Spinal cord (tissue), 10 donors: ENCODE measurements around the gene ODAD2. TPM values are rescaled to one million over a fixed set of nuclear protein-coding genes. Genes with fewer than 3 reads are reported as not detected.
A peak's percentile ranks its signal among the peaks of the same experiment; 100 is the strongest.
"Not testable (repeated sequence)": the region's sequence is repeated elsewhere in the genome, so short reads cannot be mapped to it uniquely, and the experiment has no call there.

ENCODE experiments used
- DNase-seq, 6 donors: peaks; one replicate each; pipeline versions ENCODE4 v3.0.0 to v3.0.0-alpha.2; 2013 to 2015; ENCODE audit warnings: low spot score in 6 of 6, low read depth in 4 of 6
- H3K27ac ChIP-seq: one replicate; pipeline ENCODE4 v1.5.1; 2013; ENCODE audit warnings: low read depth, low read length, control low read depth
- H3K27me3 ChIP-seq: one replicate; pipeline ENCODE4 v1.6.1; 2013; ENCODE audit warnings: low read length; ENCODE audit not compliant: control insufficient read depth, insufficient read depth
- H3K36me3 ChIP-seq: one replicate; pipeline ENCODE4 v1.6.1; 2013; ENCODE audit warnings: low read length; ENCODE audit not compliant: control insufficient read depth, insufficient read depth
- H3K4me1 ChIP-seq: one replicate; pipeline ENCODE4 v1.6.1; 2013; ENCODE audit warnings: low read length; ENCODE audit not compliant: control insufficient read depth, insufficient read depth
- H3K4me3 ChIP-seq: one replicate; pipeline ENCODE4 v1.5.1; 2013; ENCODE audit warnings: low read depth, low read length, control low read depth
- H3K9me3 ChIP-seq: one replicate; pipeline ENCODE4 v1.6.1; 2013; ENCODE audit warnings: low read length; ENCODE audit not compliant: control insufficient read depth, insufficient read depth
- WGBS: methylation state at CpG from one replicate; pipeline ENCODE4 v1.1.5; 2013; ENCODE audit warnings: missing lambda C conversion rate; ENCODE audit not compliant: insufficient coverage; 5-methylcytosine and 5-hydroxymethylcytosine counted together
- polyA plus RNA-seq, 2 donors: library from polyadenylated mRNA; unstranded; fragments of 120-200 nt; gene quantifications; one replicate each; pipeline ENCODE4 v1.2.1, GENCODE V29; 2013; ENCODE audit not compliant: insufficient read length in 2 of 2
- total RNA-seq, 2 donors: library from RNA; depleted of rRNA in 1 of 2; stranded (reverse); fragments of 120-200 nt in 1 of 2; fragments of >200 nt in 1 of 2; gene quantifications; one replicate each; pipeline versions ENCODE4 v1.2.3 to v1.2.4, GENCODE V29; 2013 to 2014
- donor health status: healthy.

ODAD2 gene
- total and polyA plus RNA-seq, 4 donors: 3.9 to 7.0 (median 5.7) TPM

DNA sequence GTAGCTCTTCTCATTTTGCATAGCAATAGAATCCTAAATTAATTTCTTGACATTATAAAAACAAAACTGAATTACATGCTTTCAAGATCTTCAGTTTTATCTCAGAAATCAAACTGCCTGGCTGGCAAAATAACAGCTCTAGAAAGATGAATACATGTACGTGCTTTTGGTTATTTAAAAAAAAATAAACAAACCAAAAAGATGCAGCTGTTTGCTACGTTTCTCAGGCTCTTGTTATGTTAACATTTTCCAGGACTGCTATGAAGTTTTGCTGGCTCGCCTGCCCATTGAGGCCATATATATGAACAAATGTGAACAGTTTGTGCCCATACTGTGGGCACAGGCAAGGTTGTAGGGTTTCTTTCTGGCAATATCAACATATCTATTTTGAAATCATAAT lies 86.6 kb downstream of the ODAD2 start:
- Histone ChIP-seq H3K9me3 (peaks cover 3% of the 10 kb centered on the region), H3K27me3 (no peaks in the 10 kb centered on the region), H3K4me3 (no peak overlapping the region), H3K36me3 (no peaks in the 10 kb centered on the region), H3K4me1 (no peaks in the 10 kb centered on the region), H3K27ac (no peak overlapping the region)
- no CpG with 5 or more reads among the region's 3 CpGs for WGBS
- peak in 1 of 6 donors; percentile 9 for DNase-seq

DNA sequence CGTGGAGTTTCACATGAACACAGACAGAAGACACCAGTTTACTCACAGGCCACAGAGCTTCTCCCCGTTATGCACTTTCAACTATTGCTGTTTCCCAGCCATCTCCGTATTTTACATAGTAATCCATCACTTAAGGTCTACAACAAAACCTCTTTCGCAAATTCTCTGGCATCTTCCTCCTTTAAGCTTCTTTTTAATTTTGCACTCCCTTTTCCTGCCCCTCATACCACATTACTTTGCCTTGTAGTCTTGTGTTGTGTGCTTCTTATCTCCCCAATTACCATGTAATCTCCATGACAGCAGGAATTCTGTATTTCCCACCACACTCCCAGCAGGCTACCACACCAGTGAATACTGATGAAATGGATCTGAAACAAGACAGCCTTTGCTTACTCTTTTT lies 87.3 kb downstream of the ODAD2 start:
- 17% methylated on average over 3 of the region's 4 CpGs for WGBS
- Histone ChIP-seq H3K4me1 (no peaks in the 10 kb centered on the region), H3K4me3 (no peak overlapping the region), H3K9me3 (peaks cover 3% of the 10 kb centered on the region), H3K36me3 (no peaks in the 10 kb centered on the region), H3K27ac (no peak overlapping the region), H3K27me3 (no peaks in the 10 kb centered on the region)
- peak in 3 of 6 donors; percentile 12 to 81 (median 33) for DNase-seq

DNA sequence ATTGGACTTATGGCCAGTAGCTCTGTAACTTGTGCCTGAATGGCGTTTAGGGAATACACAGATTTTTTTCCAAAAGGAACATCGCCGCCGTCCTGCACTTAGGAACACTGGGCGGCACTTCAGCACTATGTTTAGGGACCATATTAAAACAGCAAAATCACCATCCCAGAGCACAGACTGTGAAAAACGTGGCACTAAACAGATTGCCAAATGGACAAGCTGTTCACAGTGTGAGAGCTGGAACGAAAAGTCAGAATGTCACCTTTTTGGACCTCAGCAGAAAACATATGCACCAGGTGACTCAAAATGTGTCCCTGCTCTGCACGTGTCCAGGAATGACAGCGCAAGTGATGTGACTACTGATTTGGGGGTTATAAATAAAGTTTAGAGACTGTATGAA lies 87.9 kb downstream of the ODAD2 start:
- no peak overlapping the region for H3K4me3 ChIP-seq
- peak in 2 of 6 donors; percentile 33 to 67 for DNase-seq
- no peaks in the 10 kb centered on the region for H3K36me3 ChIP-seq
- H3K9me3 ChIP-seq: peaks cover 3% of the 10 kb centered on the region
- WGBS: 37% methylated on average over 9 of the region's 9 CpGs
- no peak overlapping the region for H3K27ac ChIP-seq
- H3K4me1 ChIP-seq: no peaks in the 10 kb centered on the region
- H3K27me3 ChIP-seq: no peaks in the 10 kb centered on the region

DNA sequence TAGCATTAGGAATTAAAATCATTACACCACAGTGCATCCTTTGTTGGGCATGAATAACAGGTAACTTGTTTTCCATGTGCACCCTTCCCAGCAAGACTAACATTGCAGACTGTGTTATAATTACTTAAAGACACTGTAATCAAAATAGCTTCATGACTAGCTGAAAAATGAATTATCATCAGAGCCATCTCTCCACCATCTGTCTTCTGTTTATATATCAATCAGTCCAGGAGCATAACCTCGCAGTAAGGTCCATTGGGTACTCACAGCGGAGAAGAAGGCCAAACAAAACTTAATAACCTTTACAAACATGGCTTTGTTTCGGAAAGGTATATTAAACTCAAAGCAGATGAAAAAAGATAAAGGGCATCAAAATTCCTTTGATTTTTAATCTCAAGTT lies 90.6 kb downstream of the ODAD2 start:
- DNase-seq: no peak
- Histone ChIP-seq H3K9me3 (no peaks in the 10 kb centered on the region), H3K4me3 (no peak overlapping the region), H3K36me3 (no peaks in the 10 kb centered on the region), H3K4me1 (no peaks in the 10 kb centered on the region), H3K27ac (no peak overlapping the region), H3K27me3 (no peaks in the 10 kb centered on the region)
- 100% methylated on average over 1 of the region's 3 CpGs for WGBS

DNA sequence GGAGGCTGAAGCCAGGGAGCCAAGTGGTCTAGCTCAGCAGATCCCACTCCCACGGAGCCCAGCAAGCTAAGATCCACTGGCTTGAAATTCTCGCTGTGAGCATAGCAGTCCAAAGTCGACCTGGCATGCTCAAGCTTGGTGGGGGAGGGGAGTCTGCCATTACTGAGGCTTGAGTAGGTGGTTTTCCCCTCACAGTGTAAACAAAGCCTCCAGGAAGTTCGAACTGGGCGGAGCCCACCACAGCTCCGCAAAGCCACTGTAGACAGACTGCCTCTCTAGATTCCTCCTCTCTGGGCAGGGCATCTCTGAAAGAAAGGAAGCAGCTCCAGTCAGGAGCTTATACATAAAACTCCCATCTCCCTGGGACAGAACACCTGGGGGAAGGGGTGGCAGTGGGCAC lies 99.4 kb downstream of the ODAD2 start:
- H3K9me3 ChIP-seq, DNase-seq, H3K4me1 ChIP-seq, H3K4me3 ChIP-seq, H3K36me3 ChIP-seq, H3K27ac ChIP-seq, H3K27me3 ChIP-seq: not testable (repeated sequence)
- 68% methylated on average over 4 of the region's 6 CpGs for WGBS

DNA sequence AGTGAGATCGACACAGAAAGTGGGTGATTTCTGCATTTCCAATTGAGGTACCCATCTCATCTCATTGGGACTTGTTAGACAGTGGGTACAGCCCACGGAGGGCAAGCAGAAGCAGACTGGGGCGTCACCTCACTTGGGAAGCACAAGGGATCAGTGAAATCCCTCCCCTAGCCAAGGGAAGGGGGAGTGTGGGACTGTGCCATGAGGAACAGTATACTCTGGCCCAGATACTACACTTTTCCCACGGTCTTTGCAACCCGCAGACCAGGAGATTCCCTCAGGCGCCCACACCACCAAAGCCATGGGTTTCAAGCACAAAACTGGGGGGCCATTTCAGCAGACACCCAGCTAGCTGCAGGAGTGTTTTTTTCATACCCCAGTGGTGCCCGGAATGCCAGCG lies 99.8 kb downstream of the ODAD2 start:
- DNase-seq: no peak
- no peaks in the 10 kb centered on the region for H3K9me3 ChIP-seq
- H3K4me1 ChIP-seq: no peaks in the 10 kb centered on the region
- no peaks in the 10 kb centered on the region for H3K27me3 ChIP-seq
- H3K27ac ChIP-seq: no peak overlapping the region
- no peaks in the 10 kb centered on the region for H3K36me3 ChIP-seq
- H3K4me3 ChIP-seq: no peak overlapping the region
- 95% methylated on average over 6 of the region's 8 CpGs for WGBS

DNA sequence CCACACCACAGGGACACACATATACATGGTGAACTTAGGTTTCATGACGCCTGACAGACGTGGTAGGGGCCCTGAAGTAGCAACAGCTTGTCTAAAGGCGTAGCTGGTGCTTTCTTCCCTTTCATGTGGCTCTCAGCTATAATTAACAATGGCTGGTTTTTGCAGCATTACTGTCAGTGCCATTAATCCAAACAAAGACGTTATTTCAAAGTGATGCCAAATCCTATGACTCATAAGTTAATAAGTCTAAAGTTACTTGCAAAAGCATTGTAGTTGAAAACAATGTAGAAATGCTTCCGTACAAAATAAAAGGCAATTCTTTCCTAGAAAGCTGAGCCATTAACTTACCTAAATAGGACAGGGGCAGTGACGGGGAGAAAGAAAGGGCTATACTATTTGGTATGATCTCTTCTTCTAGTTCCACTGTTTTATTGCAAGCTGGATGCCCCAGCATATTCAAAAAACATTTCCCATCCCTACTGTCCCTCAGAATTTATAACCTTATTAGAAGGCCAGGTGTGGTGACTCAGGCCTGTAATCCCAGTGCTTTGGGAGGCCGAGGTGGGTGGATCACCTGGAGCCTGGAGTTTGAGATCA lies 105.4 kb downstream of the ODAD2 start:
- Histone ChIP-seq H3K36me3 (no peaks in the 10 kb centered on the region), H3K27me3 (no peaks in the 10 kb centered on the region), H3K27ac (no peak overlapping the region), H3K4me1 (no peaks in the 10 kb centered on the region), H3K4me3 (no peak overlapping the region), H3K9me3 (no peaks in the 10 kb centered on the region)
- WGBS: 100% methylated on average over 2 of the region's 7 CpGs
- DNase-seq: no peak

DNA sequence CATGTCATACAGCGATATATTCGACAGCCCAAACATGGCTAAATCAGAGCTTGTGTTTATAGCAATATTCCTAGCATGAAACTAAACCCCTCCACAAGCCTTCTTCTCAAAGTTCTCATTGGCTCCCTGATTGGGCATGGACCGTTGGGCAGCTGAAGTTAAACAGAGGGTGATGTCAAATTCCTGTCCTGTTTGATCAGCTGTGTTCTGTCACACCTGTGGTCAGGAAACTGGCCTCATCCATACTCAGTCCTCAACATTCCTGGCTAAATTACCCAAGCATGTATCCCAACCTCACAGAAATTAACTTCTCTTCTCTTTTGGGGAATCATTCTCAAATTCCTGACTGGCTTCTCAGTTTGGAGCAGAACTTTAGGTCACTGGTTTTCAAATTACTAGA lies 107.9 kb downstream of the ODAD2 start:
- no peaks in the 10 kb centered on the region for H3K4me1 ChIP-seq
- DNase-seq: no peak
- H3K36me3 ChIP-seq: no peaks in the 10 kb centered on the region
- H3K27ac ChIP-seq: no peak overlapping the region
- no peaks in the 10 kb centered on the region for H3K27me3 ChIP-seq
- no peak overlapping the region for H3K4me3 ChIP-seq
- 83% methylated on average over 1 of the region's 3 CpGs for WGBS
- peaks cover 3% of the 10 kb centered on the region for H3K9me3 ChIP-seq

DNA sequence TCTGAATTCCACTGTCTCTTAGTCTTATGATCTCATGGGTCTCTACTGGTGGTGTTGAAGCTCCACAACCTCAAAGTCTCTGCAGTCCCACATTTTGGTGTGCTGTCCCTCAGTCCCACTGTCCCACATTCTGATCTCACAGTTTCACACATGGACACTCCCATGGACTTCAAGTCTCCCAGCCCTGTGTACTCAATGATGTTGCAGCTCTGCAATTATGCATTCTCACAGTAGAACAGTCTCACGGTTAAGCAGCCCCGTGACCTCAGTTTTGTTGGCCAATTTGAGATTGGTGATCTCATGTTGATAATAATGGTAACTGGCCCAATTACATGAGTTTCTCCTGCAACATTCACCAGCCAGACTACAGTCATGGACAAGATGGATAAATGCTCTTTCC lies 109.4 kb downstream of the ODAD2 start:
- no peaks in the 10 kb centered on the region for H3K36me3 ChIP-seq
- H3K27me3 ChIP-seq: no peaks in the 10 kb centered on the region
- H3K27ac ChIP-seq: no peak overlapping the region
- WGBS: no CpG with 5 or more reads among the region's 2 CpGs
- H3K4me1 ChIP-seq: no peaks in the 10 kb centered on the region
- no peak for DNase-seq
- peaks cover 4% of the 10 kb centered on the region for H3K9me3 ChIP-seq
- no peak overlapping the region for H3K4me3 ChIP-seq

DNA sequence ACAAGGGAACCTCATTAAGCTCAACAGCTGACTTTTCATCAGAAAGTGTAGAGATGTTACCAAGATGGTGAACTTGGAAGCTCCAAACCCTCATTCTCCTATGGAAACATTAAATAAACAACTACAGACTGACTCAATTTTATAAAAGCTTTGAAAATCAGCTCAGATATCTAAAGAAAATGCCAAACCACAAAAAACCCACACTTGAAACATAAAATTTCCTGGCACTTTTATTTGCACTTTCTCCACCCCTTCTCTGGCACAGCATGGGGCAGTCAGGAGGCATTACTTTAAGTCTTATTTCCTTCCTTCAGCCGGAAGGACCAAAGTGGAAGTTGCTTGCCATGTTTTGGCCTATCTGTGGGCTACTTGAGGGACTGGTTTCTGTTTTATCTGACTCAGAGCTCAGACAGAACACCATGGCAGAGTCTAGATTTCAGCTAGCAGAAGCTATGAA lies 114.7 kb downstream of the ODAD2 start:
- peaks cover 4% of the 10 kb centered on the region for H3K9me3 ChIP-seq
- no peaks in the 10 kb centered on the region for H3K36me3 ChIP-seq
- H3K27ac ChIP-seq: no peak overlapping the region
- H3K27me3 ChIP-seq: no peaks in the 10 kb centered on the region
- no CpG with 5 or more reads among the region's 1 CpG for WGBS
- no peak overlapping the region for H3K4me3 ChIP-seq
- no peak for DNase-seq
- H3K4me1 ChIP-seq: no peaks in the 10 kb centered on the region
